Sigmoid colon (tissue), 7 donors: Measurements from ENCODE around the gene TUBB1. TPM values are rescaled to one million over a fixed set of nuclear protein-coding genes. Genes with fewer than 3 reads are reported as not detected.

ENCODE experiments used
- DNase-seq: peaks from one replicate; pipeline ENCODE4 v3.0.0-alpha.2; 2019
- H3K27ac ChIP-seq, 4 donors: fragments of 200-600 bp; sonication (generic); one replicate each; pipeline ENCODE4 v1.5.1; 2016 to 2019; ENCODE audit warnings: mild to moderate bottlenecking in 1 of 4
- H3K27me3 ChIP-seq, 3 donors: fragments of 200-600 bp; sonication (generic); one replicate each; pipeline ENCODE4 v1.5.1; 2019; ENCODE audit warnings: mild to moderate bottlenecking in 1 of 3
- H3K36me3 ChIP-seq, 4 donors: fragments of 200-600 bp; sonication (generic); one replicate each; pipeline ENCODE4 v1.5.1; 2016 to 2019
- H3K4me1 ChIP-seq, 4 donors: fragments of 200-600 bp; sonication (generic); one replicate each; pipeline ENCODE4 v1.5.1; 2017 to 2019
- H3K4me3 ChIP-seq, 4 donors: fragments of 200-600 bp; sonication (generic); one replicate each; pipeline ENCODE4 v1.5.1; 2017 to 2019; ENCODE audit warnings: mild to moderate bottlenecking in 2 of 4, moderate library complexity in 1 of 4
- H3K9me3 ChIP-seq, 4 donors: fragments of 200-600 bp in 3 of 4; sonication (generic) in 3 of 4; one replicate each; pipeline versions ENCODE4 v1.5.1 to v1.6.1; 2013 to 2019
- CTCF ChIP-seq, 4 experiments: fragments of 450-650 bp in 3 of 4; fragments of 200-600 bp in 1 of 4; IDR thresholded peaks; one replicate each; pipeline ENCODE4 v1.5.1; 2016 to 2019; ENCODE audit warnings: antibody characterized with exemption in 4 of 4, mild to moderate bottlenecking in 3 of 4, moderate library complexity in 2 of 4
- EP300 ChIP-seq, 4 donors: sonication (generic); formaldehyde crosslinking; IDR thresholded peaks; one replicate each; pipeline ENCODE4 v1.6.1; 2017; ENCODE audit warnings: antibody characterized with exemption in 4 of 4
- POLR2A ChIP-seq, 2 donors: fragments of 450-650 bp; IDR thresholded peaks; one replicate each; pipeline ENCODE4 v1.6.1; 2016; ENCODE audit warnings: antibody characterized with exemption in 2 of 2, mild to moderate bottlenecking in 2 of 2, moderate library complexity in 2 of 2
- POLR2AphosphoS5 ChIP-seq, 4 donors: sonication (generic); formaldehyde crosslinking; IDR thresholded peaks; one replicate each; pipeline ENCODE4 v1.6.1; 2017; ENCODE audit warnings: antibody characterized with exemption in 4 of 4
- WGBS, 2 donors: extraction: QIAGEN DNeasy Blood & Tissue Kit; methylation state at CpG; one replicate each; pipeline ENCODE4 v1.1.7; 2013; 5-methylcytosine and 5-hydroxymethylcytosine counted together
- intact Hi-C: fragments of 100-400 bp; cut with DNase I; formaldehyde crosslinking; loops from one replicate; pipeline ENCODE4 v1.15.1; 2023
- polyA plus RNA-seq, 3 donors: library from polyadenylated mRNA; stranded (reverse); fragments of 200-250 nt; gene quantifications; one replicate each; pipeline ENCODE4 v1.2.3, GENCODE V29; 2013
- total RNA-seq, 4 donors: library from RNA; depleted of rRNA; stranded (reverse); fragments of >200 nt; gene quantifications; one replicate each; pipeline ENCODE4 v1.1.0, GENCODE V29; 2016
- donor health status: healthy with polysubstance abuse.
- donor health status: Bipolar disorder and iron deficiency.
- donor health status: healthy.

Gene TUBB1
- total and polyA plus RNA-seq, 7 donors: 0.03 to 0.60 (median 0.15) TPM; not detected in 3

- H3K27me3 ChIP-seq: no peaks in the 10 kb centered on the region
- DNase-seq: no peak
- H3K4me3 ChIP-seq: no peak overlapping the region
- WGBS, 2 donors: 83 to 85% methylated on average over 4 of the region's 4 CpGs
- no peak for TF ChIP-seq POLR2A (IDR thresholded peaks at IDR 0.05)
- no peak for TF ChIP-seq POLR2AphosphoS5 (IDR thresholded peaks at IDR 0.05)
- no peak for TF ChIP-seq EP300 (IDR thresholded peaks at IDR 0.05)
- TF ChIP-seq CTCF (IDR thresholded peaks at IDR 0.05): no peak
- H3K4me1 ChIP-seq: peaks cover 0 to 9% (median 6%) of the 10 kb centered on the region in 4 donors
- no peaks in the 10 kb centered on the region for H3K36me3 ChIP-seq
- intact Hi-C loops: no loop called here
- H3K9me3 ChIP-seq: no peaks in the 10 kb centered on the region
- no peak overlapping the region for H3K27ac ChIP-seq
These were observed 49.3 kb downstream of the TUBB1 start for GRCh38 chr20:59068534-59068933.

DNA sequence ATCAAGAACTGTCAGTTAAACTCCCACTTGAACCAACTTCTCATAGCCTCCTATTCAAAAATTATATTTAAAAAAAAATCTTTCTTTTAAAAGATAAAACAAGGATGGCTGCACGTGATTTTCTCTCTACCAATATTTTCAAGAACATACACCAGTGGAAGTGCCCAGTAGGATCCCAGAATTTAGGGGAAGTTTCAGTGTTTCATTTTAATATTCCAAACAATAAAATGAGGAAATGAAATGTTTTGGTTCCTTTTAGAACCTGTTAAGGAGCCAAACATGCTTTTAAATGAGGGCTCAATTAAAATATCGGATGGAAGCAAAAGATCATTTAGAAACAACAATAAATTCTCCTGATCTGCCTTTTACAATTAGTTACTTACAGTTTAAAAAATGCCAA is 49.8 kb downstream of the TUBB1 start:
- Histone ChIP-seq H3K9me3 (no peaks in the 10 kb centered on the region), H3K4me3 (no peak overlapping the region), H3K27ac (no peak overlapping the region), H3K4me1 (peaks cover 0 to 6% (median 3%) of the 10 kb centered on the region in 4 donors), H3K27me3 (no peaks in the 10 kb centered on the region), H3K36me3 (no peaks in the 10 kb centered on the region)
- no peak for DNase-seq
- intact Hi-C loops: no loop called here
- 34 to 73% methylated on average over 2 of the region's 2 CpGs for WGBS, 2 donors
- no peak for TF ChIP-seq POLR2A (IDR thresholded peaks at IDR 0.05)

DNA sequence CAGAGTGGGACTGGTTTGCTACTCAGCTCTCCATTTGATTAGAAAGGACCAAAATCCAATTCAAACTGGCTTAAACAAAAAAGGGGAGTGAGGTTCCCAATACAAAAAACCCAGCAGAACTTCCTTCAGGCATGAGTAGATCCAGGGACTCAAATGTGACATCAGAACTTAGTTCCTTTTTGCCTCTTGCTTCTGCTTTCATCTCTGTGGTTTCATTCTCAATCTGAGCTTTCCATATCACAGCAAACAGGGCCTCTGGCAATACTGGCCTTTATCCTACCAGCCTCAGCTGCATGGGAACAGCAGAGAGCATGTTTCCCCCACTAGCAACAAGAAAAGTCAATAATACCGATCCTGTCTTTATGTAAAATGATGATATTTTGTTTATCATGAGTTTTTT is 52.0 kb downstream of the TUBB1 start:
- intact Hi-C loops: no loop called here
- WGBS, 2 donors: 78 to 86% methylated on average over 1 of the region's 1 CpG
- no peak overlapping the region for H3K27ac ChIP-seq
- H3K4me1 ChIP-seq: no peaks in the 10 kb centered on the region
- H3K36me3 ChIP-seq: no peaks in the 10 kb centered on the region
- H3K9me3 ChIP-seq: no peaks in the 10 kb centered on the region
- no peak overlapping the region for H3K4me3 ChIP-seq
- DNase-seq: no peak
- TF ChIP-seq POLR2AphosphoS5 (IDR thresholded peaks at IDR 0.05) (no peak), POLR2A (IDR thresholded peaks at IDR 0.05) (no peak), CTCF (IDR thresholded peaks at IDR 0.05) (no peak), EP300 (IDR thresholded peaks at IDR 0.05) (no peak)
- peaks cover 0 to 4% (median 0%) of the 10 kb centered on the region in 3 donors for H3K27me3 ChIP-seq

- H3K27ac ChIP-seq: no peak overlapping the region
- H3K27me3 ChIP-seq: peaks cover 0 to 10% (median 0%) of the 10 kb centered on the region in 3 donors
- H3K36me3 ChIP-seq: no peaks in the 10 kb centered on the region
- WGBS, 2 donors: 85 to 90% methylated on average over 1 of the region's 1 CpG
- TF ChIP-seq POLR2A (IDR thresholded peaks at IDR 0.05) (no peak), CTCF (IDR thresholded peaks at IDR 0.05) (no peak), POLR2AphosphoS5 (IDR thresholded peaks at IDR 0.05) (no peak), EP300 (IDR thresholded peaks at IDR 0.05) (no peak)
- no peak overlapping the region for H3K4me3 ChIP-seq
- no peaks in the 10 kb centered on the region for H3K4me1 ChIP-seq
- DNase-seq: no peak
- H3K9me3 ChIP-seq: no peaks in the 10 kb centered on the region
- intact Hi-C loops: no loop called here
These were observed 54.4 kb downstream of the TUBB1 start for GRCh38 chr20:59073582-59073981.

- H3K4me1 ChIP-seq: no peaks in the 10 kb centered on the region
- 35 to 73% methylated on average over 3 of the region's 3 CpGs for WGBS, 2 donors
- H3K9me3 ChIP-seq: no peaks in the 10 kb centered on the region
- TF ChIP-seq POLR2A (IDR thresholded peaks at IDR 0.05) (no peak), POLR2AphosphoS5 (IDR thresholded peaks at IDR 0.05) (no peak), CTCF (IDR thresholded peaks at IDR 0.05) (no peak), EP300 (IDR thresholded peaks at IDR 0.05) (no peak)
- DNase-seq: no peak
- no peaks in the 10 kb centered on the region for H3K36me3 ChIP-seq
- peaks cover 0 to 10% (median 0%) of the 10 kb centered on the region in 3 donors for H3K27me3 ChIP-seq
- H3K27ac ChIP-seq: no peak overlapping the region
- intact Hi-C loops: no loop called here
- no peak overlapping the region for H3K4me3 ChIP-seq
These were observed 55.2 kb downstream of the TUBB1 start for GRCh38 chr20:59074456-59074855.
